Activated B cell treated with CpG ODN at 0.5 μM for 24 hours (primary cell): ENCODE results near the gene ZDHHC16. TPM values are rescaled to one million over a fixed set of nuclear protein-coding genes. Genes with fewer than 3 reads are reported as not detected.

Experiments used
- ATAC-seq: fragments of 200-7000 bp; cut with Tn5 transposase; one replicate; pipeline ENCODE4 v1.10.0; 2021; ENCODE audit warnings: low read depth, mild to moderate bottlenecking, moderate library complexity
- CTCF ChIA-PET: fragments of 350-600 bp; sonication (Branson Sonifier 250); formaldehyde crosslinking; loops from one replicate; lab custom pipeline; 2021; ENCODE audit warnings: antibody characterized with exemption; lab: Charles Lee
- POLR2A ChIA-PET: fragments of 350-600 bp; sonication (Branson Sonifier 250); formaldehyde crosslinking; loops from one replicate; lab custom pipeline; 2021; ENCODE audit warnings: antibody characterized with exemption; lab: Charles Lee
- DNase-seq: peaks from one replicate; pipeline ENCODE4 v3.0.0; 2022
- H3K27ac Mint-ChIP-seq: one replicate; pipeline ENCODE4 v1.8.0; 2020; ENCODE audit warnings: mixed read lengths
- H3K27me3 Mint-ChIP-seq: one replicate; pipeline ENCODE4 v1.8.0; 2021; ENCODE audit warnings: mixed read lengths
- H3K36me3 Mint-ChIP-seq: one replicate; pipeline ENCODE4 v1.8.0; 2021; ENCODE audit warnings: low read depth, mixed read lengths
- H3K4me1 Mint-ChIP-seq: one replicate; pipeline ENCODE4 v1.8.0; 2021; ENCODE audit warnings: mixed read lengths
- H3K4me3 Mint-ChIP-seq: one replicate; pipeline ENCODE4 v1.8.0; 2020; ENCODE audit warnings: mild to moderate bottlenecking, mixed read lengths
- H3K9me3 Mint-ChIP-seq: one replicate; pipeline ENCODE4 v1.8.0; 2020; ENCODE audit warnings: mixed read lengths
- CTCF ChIP-seq: fragments of 200-600 bp; IDR thresholded peaks from one replicate; pipeline ENCODE4 v1.8.0; 2022; ENCODE audit warnings: antibody characterized with exemption, mild to moderate bottlenecking
- intact Hi-C: fragments of 100-400 bp; cut with micrococcal nuclease; formaldehyde crosslinking; loops from one replicate; pipeline ENCODE4 v1.15.1; 2024
- total RNA-seq: library from RNA; stranded (reverse); gene quantifications from 2 replicates; pipeline ENCODE4 v1.2.3, GENCODE V29; 2022

The ZDHHC16 gene
- total RNA-seq, 1 donor from 2014 or later, result 40.6 TPM

GRCh38 chr10:97445357-97445721, 636 bp upstream of the ZDHHC16 start:
- CTCF ChIA-PET, result no interaction called here

GRCh38 chr10:97450828-97451227, 4.9 kb downstream of the ZDHHC16 start:
- H3K9me3 Mint-ChIP-seq, result no peaks in the 10 kb centered on the region
- no peaks in the 10 kb centered on the region for H3K27me3 Mint-ChIP-seq
- intact Hi-C loops, result no loop called here
- POLR2A ChIA-PET, result no interaction called here
- H3K36me3 Mint-ChIP-seq, result peaks cover 52% of the 10 kb centered on the region
- no peak for ATAC-seq
- DNase-seq, result no peak
- no peak overlapping the region for H3K27ac Mint-ChIP-seq
- H3K4me3 Mint-ChIP-seq, result no peak overlapping the region
- H3K4me1 Mint-ChIP-seq, result peaks cover 23% of the 10 kb centered on the region
- CTCF ChIA-PET, result no interaction called here
- TF ChIP-seq CTCF, result no peak

More at GRCh38 chr10:97445357-97445721, 636 bp upstream of the ZDHHC16 start:
- Mint-ChIP-seq H3K27me3 (no peaks in the 10 kb centered on the region), H3K36me3 (peaks cover 38% of the 10 kb centered on the region), H3K27ac (peak overlapping the region; percentile 93), H3K4me1 (peaks cover 42% of the 10 kb centered on the region), H3K4me3 (peak overlapping the region; percentile 99), H3K9me3 (no peaks in the 10 kb centered on the region)
- POLR2A ChIA-PET, result interaction anchor here (1.5 to 1.7 kb wide), 2 partner anchors 44 to 241 kb away, joined by 3 to 4 read pairs; partner anchors contain the start of genes AVPI1 and RRP12
- ATAC-seq (no peak), DNase-seq (no peak)
- TF ChIP-seq CTCF, result no peak
- intact Hi-C loops, result loop anchor here (5.0 kb wide), 1 partner anchor 187 kb away; the partner anchor contains the start of gene MORN4

- H3K36me3 Mint-ChIP-seq, result peaks cover 52% of the 10 kb centered on the region
- no peak overlapping the region for H3K27ac Mint-ChIP-seq
- DNase-seq, result no peak
- peaks cover 17% of the 10 kb centered on the region for H3K4me1 Mint-ChIP-seq
- no peaks in the 10 kb centered on the region for H3K27me3 Mint-ChIP-seq
- ChIA-PET CTCF (no interaction called here), POLR2A (no interaction called here)
- intact Hi-C loops, result no loop called here
- no peaks in the 10 kb centered on the region for H3K9me3 Mint-ChIP-seq
- ATAC-seq, result no peak
- H3K4me3 Mint-ChIP-seq, result no peak overlapping the region
- no peak for TF ChIP-seq CTCF
These were observed 5.6 kb downstream of the ZDHHC16 start for GRCh38 chr10:97451605-97452004.

- POLR2A ChIA-PET, result interaction anchor here (0.6 kb wide), 1 partner anchor 195 kb away, joined by 5 read pairs; no protein-coding TSS in a partner anchor
- Mint-ChIP-seq H3K4me1 (peaks cover 10% of the 10 kb centered on the region), H3K36me3 (peaks cover 59% of the 10 kb centered on the region), H3K27me3 (no peaks in the 10 kb centered on the region), H3K9me3 (no peaks in the 10 kb centered on the region), H3K4me3 (no peak overlapping the region), H3K27ac (no peak overlapping the region)
- TF ChIP-seq CTCF, result no peak
- CTCF ChIA-PET, result no interaction called here
- DNase-seq (no peak), ATAC-seq (no peak)
- intact Hi-C loops, result no loop called here
These were observed 6.4 kb downstream of the ZDHHC16 start for GRCh38 chr10:97452352-97452751.

- H3K4me1 Mint-ChIP-seq, result peaks cover 1% of the 10 kb centered on the region
- ChIA-PET CTCF (no interaction called here), POLR2A (no interaction called here)
- H3K9me3 Mint-ChIP-seq, result no peaks in the 10 kb centered on the region
- no peak overlapping the region for H3K27ac Mint-ChIP-seq
- H3K36me3 Mint-ChIP-seq, result peaks cover 77% of the 10 kb centered on the region
- intact Hi-C loops, result no loop called here
- DNase-seq, result no peak
- no peak for ATAC-seq
- TF ChIP-seq CTCF, result no peak
- no peaks in the 10 kb centered on the region for H3K27me3 Mint-ChIP-seq
- no peak overlapping the region for H3K4me3 Mint-ChIP-seq
These were observed 8.5 kb downstream of the ZDHHC16 start for GRCh38 chr10:97454330-97455036.
